Measurements from ENCODE around the gene MRGPRG.

GRCh38 chr11:3170756-3171650 lies 47.6 kb downstream of the MRGPRG start:
- TF ChIP-seq NRF1 (IDR thresholded peaks at IDR 0.05; ENCODE audit: low read depth, low read length) (no peak), CTCF (IDR thresholded peaks at IDR 0.05; ENCODE audit: control extremely low read depth in 1 of 3, insufficient read depth in 1 of 3, low read depth in 1 of 3, low read length in 3 of 3) (no peak), TAF1 (IDR thresholded peaks at IDR 0.05; ENCODE audit: low read depth, low read length) (no peak), POLR2A (IDR thresholded peaks at IDR 0.05; ENCODE audit: control extremely low read depth in 1 of 2, low read depth in 2 of 2, low read length in 2 of 2) (no peak), YY1 (IDR thresholded peaks at IDR 0.05; ENCODE audit: low read depth, low read length) (no peak), SIX5 (IDR thresholded peaks at IDR 0.05; ENCODE audit: low read depth, low read length) (no peak), EZH2 (IDR thresholded peaks at IDR 0.05; ENCODE audit: low read depth, low read length, severe bottlenecking) (no peak), JUN (IDR thresholded peaks at IDR 0.05; ENCODE audit: low read depth, low read length) (no peak), MAFK (IDR thresholded peaks at IDR 0.05; ENCODE audit: low read depth, low read length) (no peak), HDAC6 (IDR thresholded peaks at IDR 0.05; ENCODE audit: low read depth, low read length) (no peak), POLR2AphosphoS5 (IDR thresholded peaks at IDR 0.05; ENCODE audit: low read depth, low read length) (no peak), RAD21 (IDR thresholded peaks at IDR 0.05 in 1 of 2, conservative IDR thresholded peaks at IDR 0.05 in 1 of 2; ENCODE audit: low read depth in 2 of 2, low read length in 2 of 2) (no peak), FOSL1 (IDR thresholded peaks at IDR 0.05; ENCODE audit: insufficient read depth, low read depth, low read length) (no peak)
